K562 (cell line): Measurements from ENCODE around the gene SLC10A3. TPM values are rescaled to one million over a fixed set of nuclear protein-coding genes. Genes with fewer than 3 reads are reported as not detected.

Experiments
- ETV1 ChIP-seq: fragments of 450-650 bp; conservative IDR thresholded peaks from 2 replicates; pipeline ENCODE4 v1.6.1; 2016; ENCODE audit warnings: missing genetic modification characterization, control low read depth, low read depth, missing compliant biosample characterization
- HNRNPL ChIP-seq: fragments of 200-400 bp; formaldehyde crosslinking; IDR thresholded peaks from 2 replicates; pipeline ENCODE4 v1.6.1; 2017; ENCODE audit warnings: low read depth, mild to moderate bottlenecking, low read length
- MAZ ChIP-seq, 2 experiments: fragments of 450-650 bp in 1 of 2; sonication (generic) in 1 of 2; formaldehyde crosslinking; IDR thresholded peaks in 1 of 2; conservative IDR thresholded peaks in 1 of 2; 2 replicates each; pipeline versions ENCODE4 v1.4.0 to v1.5.0; 2020; ENCODE audit warnings: mild to moderate bottlenecking in 1 of 2, missing genetic modification reagents in 1 of 2
- NCOR1 ChIP-seq: fragments of 450-650 bp; IDR thresholded peaks from 2 replicates; pipeline ENCODE4 v1.6.1; 2016; ENCODE audit warnings: mild to moderate bottlenecking, moderate library complexity
- NONO ChIP-seq, 2 experiments: fragments of 200-400 bp in 1 of 2; fragments of 450-650 bp in 1 of 2; formaldehyde crosslinking in 1 of 2; IDR thresholded peaks; 2 replicates each; pipeline ENCODE4 v1.6.1; 2017; ENCODE audit warnings: low read depth in 2 of 2, mild to moderate bottlenecking in 2 of 2, moderate library complexity in 2 of 2, low read length in 1 of 2
- NR2C2 ChIP-seq, 2 experiments: fragments of 200-800 bp in 1 of 2; sonication (Bioruptor generic) in 1 of 2; sonication (generic) in 1 of 2; formaldehyde crosslinking in 1 of 2; IDR thresholded peaks; 2 replicates each; pipeline versions ENCODE4 v1.6.1 to v1.8.0; 2016 to 2022; ENCODE audit warnings: mild to moderate bottlenecking in 1 of 2, missing compliant biosample characterization in 1 of 2, missing genetic modification characterization in 1 of 2, missing genetic modification reagents in 1 of 2
- POLR2A ChIP-seq: fragments of 450-650 bp; conservative IDR thresholded peaks from 2 replicates; pipeline ENCODE4 v1.6.1; 2016
- POLR2G ChIP-seq: fragments of 200-400 bp; formaldehyde crosslinking; IDR thresholded peaks from 2 replicates; pipeline ENCODE4 v1.6.1; 2017; ENCODE audit warnings: low read depth, mild to moderate bottlenecking, antibody characterized with exemption, low read length, moderate library complexity
- PRDM10 ChIP-seq: fragments of 450-650 bp; IDR thresholded peaks from 2 replicates; pipeline ENCODE4 v1.6.1; 2018; ENCODE audit not compliant: partially characterized antibody
- RAD21 ChIP-seq, 2 experiments: fragments of 250-450 bp in 1 of 2; fragments of 450-650 bp in 1 of 2; sonication (Bioruptor Pico) in 1 of 2; formaldehyde crosslinking in 1 of 2; IDR thresholded peaks in 1 of 2; conservative IDR thresholded peaks in 1 of 2; 2 replicates each; pipeline versions ENCODE4 v1.4.0 to v1.8.0; 2020 to 2022; ENCODE audit warnings: mild to moderate bottlenecking in 2 of 2, moderate library complexity in 1 of 2
- SAFB ChIP-seq: fragments of 200-400 bp; formaldehyde crosslinking; IDR thresholded peaks from 2 replicates; pipeline ENCODE4 v1.6.1; 2017; ENCODE audit warnings: low read depth, low read length, borderline replicate concordance
- XRCC3 ChIP-seq: fragments of 450-650 bp; IDR thresholded peaks from 2 replicates; pipeline ENCODE4 v1.6.1; 2017; ENCODE audit warnings: mild to moderate bottlenecking, moderate library complexity
- YY1 ChIP-seq, 3 experiments: IDR thresholded peaks; 2 replicates each; pipeline ENCODE4 v1.6.1; 2011; ENCODE audit warnings: low read length in 2 of 3, mild to moderate bottlenecking in 2 of 3, moderate library complexity in 2 of 3, borderline replicate concordance in 1 of 3, control low read depth in 1 of 3, low read depth in 1 of 3; ENCODE audit not compliant: insufficient read depth in 3 of 3, insufficient replicate concordance in 2 of 3, control insufficient read depth in 1 of 3, insufficient read length in 1 of 3; ENCODE audit errors: extremely low read depth in 1 of 3
- ZBTB2 ChIP-seq: fragments of 450-650 bp; IDR thresholded peaks from 2 replicates; pipeline ENCODE4 v1.6.1; 2016; ENCODE audit warnings: antibody characterized with exemption
- ZBTB7A ChIP-seq: IDR thresholded peaks from 2 replicates; pipeline ENCODE4 v1.6.1; 2011; ENCODE audit warnings: low read depth, mild to moderate bottlenecking, low read length, moderate library complexity, borderline replicate concordance; ENCODE audit not compliant: control insufficient read depth
- ZNF232 ChIP-seq: sonication (generic); formaldehyde crosslinking; IDR thresholded peaks from 2 replicates; pipeline ENCODE4 v1.8.0; 2022; ENCODE audit warnings: mild to moderate bottlenecking, missing genetic modification reagents
- ZNF280A ChIP-seq: fragments of 450-650 bp; IDR thresholded peaks from 2 replicates; pipeline ENCODE4 v1.6.1; 2018; ENCODE audit warnings: mild to moderate bottlenecking, low read depth; ENCODE audit not compliant: partially characterized antibody
- ZNF766 ChIP-seq: fragments of 200-800 bp; sonication (Bioruptor generic); conservative IDR thresholded peaks from 2 replicates; pipeline ENCODE4 v1.6.1; 2016; ENCODE audit warnings: missing genetic modification characterization, missing compliant biosample characterization
- polyA plus RNA-seq, 8 experiments: library from polyadenylated mRNA; depleted of rRNA in 4 of 8; stranded (reverse) in 5 of 8; unstranded in 3 of 8; fragments of >200 nt; fragmentation: Nextera tagmentation in 2 of 8; fragmentation: Illumina TruSeq in 1 of 8; extraction: Ambion mirVana in 2 of 8; extraction: Trizol in 1 of 8; gene quantifications; 2 replicates each; pipeline versions ENCODE4 v1.2.1 to v1.2.3, GENCODE V29; 2011 to 2014; ENCODE audit warnings: inconsistent platforms in 1 of 8, missing spikeins in 1 of 8
- total RNA-seq, 7 experiments: library from RNA; depleted of rRNA in 6 of 7; stranded (reverse); fragments of >200 nt in 6 of 7; fragmentation: Illumina TruSeq in 2 of 7; extraction: Trizol in 2 of 7; gene quantifications; 2 replicates each; pipeline versions ENCODE4 v1.2.1 to v1.2.3, GENCODE V29; 2011 to 2021; ENCODE audit warnings: low replicate concordance in 1 of 7

SLC10A3 gene
- total and polyA plus RNA-seq, 9 of the 15 experiments (the other 6 are each of a cell fraction or from before 2014, with no cell fraction given): 5.2 to 30.6 (median 16.7) TPM

GRCh38 chrX:154486396-154487207 lies 3.8 kb downstream of the SLC10A3 start, which contains the start of gene UBL4A (continued):
- TF ChIP-seq SAFB (peak; percentile 64; the same call in 1 of the 2 replicates), ZBTB2 (0 out of 2 replicates have a peak, but pooled peaks have one; percentile 31), POLR2A (peak; percentile 48; the same call in 1 of the 2 replicates), ETV1 (tag) (no peak), RAD21 (CRISPR knock-in tag; conservative IDR thresholded peaks at IDR 0.05 in 1 of 2, IDR thresholded peaks at IDR 0.05 in 1 of 2) (no peak), HNRNPL (0 out of 2 replicates have a peak, but pooled peaks have one; percentile 51), ZBTB7A (peak; percentile 90; the same call in 1 of the 2 replicates), NONO (IDR thresholded peaks at IDR 0.05; ENCODE audit: low read depth in 2 of 2, low read length in 1 of 2) (peak; percentile 20 to 37; a peak in 1 of 4 replicates), PRDM10 (peak; percentile 39), ZNF280A (no peak), MAZ (CRISPR knock-in tag; conservative IDR thresholded peaks at IDR 0.05 in 1 of 2, IDR thresholded peaks at IDR 0.05 in 1 of 2) (peak; percentile 27 to 63; a peak in 3 of 4 replicates), NR2C2 (CRISPR knock-in tag; IDR thresholded peaks at IDR 0.05) (no peak), NR2C2 (tag; IDR thresholded peaks at IDR 0.05) (peak; percentile 30; the same call in 1 of the 2 replicates), NCOR1 (peak; percentile 64), ZNF232 (no peak), POLR2G (peak; percentile 69), ZNF766 (peak; percentile 91), XRCC3 (no peak), YY1 (IDR thresholded peaks at IDR 0.05; ENCODE audit: borderline replicate concordance in 1 of 3, control insufficient read depth in 1 of 3, extremely low read depth in 1 of 3, insufficient read depth in 3 of 3, insufficient read length in 1 of 3, insufficient replicate concordance in 2 of 3, low read depth in 1 of 3, low read length in 2 of 3) (peak in 2 of 3 experiments; percentile 12 to 69)
